Fibroblast of skin of left biceps (primary cell): ENCODE measurements around the gene POU3F3.

Experiments
- DNase-seq, 2 experiments: peaks; one replicate each; pipeline ENCODE4 v3.0.0-alpha.2; 2013; ENCODE audit warnings: low read depth in 2 of 2

Gene POU3F3

GRCh38 chr2:104853534-104854497 is at the start of gene POU3F3:
Gene POU3F3 (plus strand): TSS chr2:104854115. CDS start chr2:104855511, 1,396 bp downstream.
- peak; percentile 40 to 42 for DNase-seq

DNA sequence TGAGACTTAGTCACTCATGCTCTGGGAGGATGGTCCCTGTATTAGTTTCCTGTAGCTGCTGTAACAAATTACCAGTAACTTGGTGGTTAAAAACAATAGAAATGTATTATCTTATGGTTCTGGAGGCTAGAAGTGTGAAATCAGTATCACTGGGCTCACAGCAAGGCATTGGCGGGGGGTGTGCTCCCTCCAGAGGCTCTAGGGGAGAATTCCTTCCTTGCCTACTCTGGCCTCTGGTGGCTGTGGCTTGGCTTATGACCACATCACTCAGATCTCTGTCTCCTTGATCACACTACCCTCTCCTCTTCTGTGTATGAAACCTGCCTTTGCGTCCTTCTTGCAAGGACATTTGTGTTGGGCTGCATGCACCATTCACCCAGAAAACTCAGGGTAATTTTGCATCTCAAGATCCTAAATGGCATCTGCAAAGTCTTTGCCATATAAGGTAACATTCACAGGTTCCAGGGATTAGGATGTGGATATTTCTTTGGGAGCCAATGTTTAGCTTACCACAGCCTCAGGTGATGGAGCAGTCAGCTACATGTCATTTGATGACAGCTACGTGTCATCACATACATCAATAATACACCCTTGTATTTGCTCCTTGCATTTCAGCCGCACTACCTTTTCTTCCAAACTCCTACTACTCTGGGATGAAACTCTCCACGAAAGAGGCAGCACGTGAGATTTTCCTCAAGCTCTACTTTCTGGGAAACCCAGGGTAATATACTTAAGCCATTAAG is 49.6 kb upstream of the POU3F3 start:
- no peak for DNase-seq

- no peak for DNase-seq
Observed at GRCh38 chr2:104812286-104812685, 41.6 kb upstream of the POU3F3 start.

GRCh38 chr2:104816143-104816542 is 37.8 kb upstream of the POU3F3 start:
- DNase-seq = no peak

GRCh38 chr2:104818264-104818663 is 35.7 kb upstream of the POU3F3 start:
- DNase-seq = no peak

DNA sequence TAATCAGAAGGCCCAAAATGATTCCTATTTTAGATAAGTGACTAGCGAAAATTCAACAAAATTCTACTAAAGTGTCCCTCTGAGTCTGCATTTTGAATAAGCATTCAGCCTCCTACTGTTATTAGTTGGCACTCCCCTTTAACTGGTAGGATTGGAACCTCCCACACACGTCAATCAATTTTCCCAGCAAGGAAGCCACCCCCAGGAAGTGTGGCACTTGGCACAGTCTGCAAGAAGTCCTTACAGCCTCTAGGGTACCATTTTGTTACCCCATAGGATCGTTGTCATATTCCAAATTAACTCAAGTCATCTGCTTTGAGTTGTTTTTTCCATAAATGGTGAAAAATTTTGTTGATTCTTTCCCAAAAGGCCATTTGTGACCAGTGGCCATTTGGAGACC is 33.8 kb upstream of the POU3F3 start:
- no peak for DNase-seq

DNA sequence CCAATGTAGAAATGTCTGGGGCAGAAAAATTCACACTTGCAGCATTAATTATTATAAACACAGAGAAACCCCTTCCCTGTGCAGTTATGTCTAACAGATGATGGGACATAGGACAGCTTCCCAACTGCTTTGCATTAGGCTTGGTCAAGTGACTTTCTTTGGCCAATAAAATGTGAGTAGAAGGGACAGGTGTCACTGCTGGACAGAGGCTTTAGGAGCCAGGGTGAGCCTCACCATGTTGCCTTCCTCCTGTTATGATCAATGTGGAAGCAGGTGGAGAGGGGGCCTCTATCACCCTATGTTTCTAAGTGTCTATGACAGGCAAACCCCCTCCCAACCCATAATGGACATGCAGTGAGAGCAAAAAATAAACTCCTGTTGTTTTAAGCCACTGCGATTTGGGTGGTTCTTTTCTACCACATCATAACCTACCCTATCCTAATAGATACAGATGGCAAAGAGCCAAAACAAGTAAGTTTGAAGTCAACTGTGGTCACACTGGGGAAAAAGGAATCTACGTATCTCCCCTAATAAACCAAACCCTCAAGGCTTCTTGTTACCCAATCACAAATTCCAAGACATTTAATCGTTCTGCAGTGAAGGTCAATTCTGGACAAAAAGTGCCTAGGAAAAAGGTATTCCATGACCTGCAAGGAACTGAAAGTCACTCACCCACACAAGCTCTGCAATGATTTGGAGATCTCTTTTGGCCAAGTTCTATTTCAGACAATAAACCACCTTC is 28.6 kb upstream of the POU3F3 start:
- DNase-seq = no peak

- DNase-seq = no peak
Observed at GRCh38 chr2:104826016-104826415, 27.9 kb upstream of the POU3F3 start.

GRCh38 chr2:104831742-104832141 is 22.2 kb upstream of the POU3F3 start:
- no peak for DNase-seq

DNA sequence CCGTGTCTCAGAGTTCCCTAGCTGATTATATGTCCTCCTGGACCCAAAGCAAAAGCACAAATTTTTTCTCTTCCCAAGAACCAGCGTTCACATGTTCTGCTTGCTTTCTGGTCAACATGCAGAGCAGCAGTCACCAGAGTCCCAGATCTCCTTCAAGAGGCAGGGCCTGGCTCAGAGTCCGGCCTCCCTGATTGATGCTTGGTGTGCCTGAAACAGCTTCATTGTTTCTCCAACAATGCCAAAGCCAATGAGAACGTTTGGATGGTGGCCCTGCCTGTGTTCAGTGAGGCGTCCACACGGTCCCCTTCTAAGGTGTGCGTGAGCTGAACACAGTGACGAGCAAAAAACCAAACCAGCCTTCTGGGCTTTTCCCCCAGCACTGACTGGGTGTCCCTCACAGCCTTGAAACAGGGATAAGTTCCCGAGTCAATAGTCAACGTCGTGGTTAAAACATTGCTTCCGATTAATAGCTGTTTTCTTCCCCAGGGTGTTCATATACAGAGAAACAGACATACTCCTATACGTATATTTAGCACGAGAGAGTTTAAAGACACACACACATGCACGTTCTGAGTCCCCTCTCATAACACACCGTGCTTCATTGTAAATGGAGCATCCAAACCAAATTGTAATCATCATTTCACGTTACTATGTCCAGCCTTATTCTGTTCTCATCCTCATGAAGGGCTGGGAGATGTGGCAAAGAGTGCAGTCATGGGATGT is 19.3 kb upstream of the POU3F3 start:
- no peak for DNase-seq

- no peak for DNase-seq
Observed at GRCh38 chr2:104836265-104836664, 17.6 kb upstream of the POU3F3 start.

- DNase-seq = no peak
Observed at GRCh38 chr2:104836841-104837240, 17.1 kb upstream of the POU3F3 start.

DNA sequence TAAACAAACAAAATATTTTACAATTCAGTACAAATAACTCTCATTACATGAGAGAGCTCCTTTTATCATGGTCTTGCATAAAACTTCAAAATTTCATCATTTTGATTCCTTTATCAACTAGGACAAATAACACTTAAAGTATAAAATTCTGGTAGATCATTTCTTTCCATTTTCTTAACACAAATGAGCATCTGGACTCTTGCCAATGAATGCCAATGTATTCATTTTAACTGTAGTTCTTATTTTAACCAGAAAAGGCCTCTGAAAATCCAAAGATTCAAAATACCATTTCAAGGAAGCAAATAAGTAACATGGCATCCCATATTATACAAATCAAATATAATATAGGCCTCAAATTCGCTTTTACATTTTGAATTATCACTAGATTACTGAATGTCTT is 13.8 kb upstream of the POU3F3 start:
- DNase-seq = no peak

DNA sequence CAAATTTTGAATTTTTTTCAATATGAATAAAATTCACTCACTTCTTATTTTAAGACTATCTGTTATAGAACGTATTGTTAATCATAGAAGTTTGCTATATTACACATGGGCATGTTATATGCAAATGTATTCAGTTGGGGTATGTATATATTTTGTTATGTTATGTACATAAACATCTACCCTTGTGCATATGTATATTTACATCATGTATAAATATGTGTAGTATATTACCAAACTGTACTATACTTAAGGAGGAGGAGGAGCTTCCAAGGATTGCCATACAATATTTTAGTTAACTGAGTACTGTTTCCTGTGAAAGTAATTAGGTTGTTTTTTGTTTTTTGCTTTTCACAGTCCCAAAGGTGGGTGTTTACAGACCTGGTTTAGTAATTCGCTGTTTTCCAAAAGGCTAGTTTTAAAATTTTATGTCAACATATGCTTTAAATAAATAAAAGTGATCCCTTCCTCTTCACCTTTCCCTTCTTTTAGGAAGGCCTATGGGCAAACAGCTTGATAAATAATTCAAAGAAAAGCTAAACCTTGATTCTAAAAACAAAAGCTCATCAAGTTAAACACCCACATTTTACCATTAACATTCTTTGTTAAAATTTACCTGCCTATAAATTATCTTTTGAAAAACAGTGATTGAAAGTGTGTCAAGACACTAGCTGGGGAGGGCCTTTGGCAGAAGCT is 12.9 kb upstream of the POU3F3 start:
- DNase-seq = no peak

DNA sequence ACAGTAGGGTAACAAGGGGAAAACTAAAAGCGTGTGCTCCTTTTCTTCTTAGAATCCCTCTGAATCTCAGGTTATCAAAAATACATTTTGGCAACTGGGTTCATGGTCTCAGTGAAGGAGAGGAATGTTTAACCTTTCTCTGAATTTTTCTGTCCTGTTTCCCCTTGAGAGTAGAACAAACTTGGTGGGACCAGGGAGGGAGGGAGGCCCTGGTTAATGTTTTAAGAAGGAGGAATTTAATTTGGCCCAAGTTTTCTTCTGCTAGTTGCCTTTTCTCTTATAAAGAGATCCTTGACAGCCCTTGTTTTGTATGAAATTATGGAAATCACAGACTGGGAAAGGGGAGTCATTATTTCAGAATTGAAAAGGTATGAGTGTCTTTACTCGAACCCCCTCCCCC is 12.2 kb upstream of the POU3F3 start:
- DNase-seq = no peak

- no peak for DNase-seq
Observed at GRCh38 chr2:104844807-104845551, 8.9 kb upstream of the POU3F3 start.

DNA sequence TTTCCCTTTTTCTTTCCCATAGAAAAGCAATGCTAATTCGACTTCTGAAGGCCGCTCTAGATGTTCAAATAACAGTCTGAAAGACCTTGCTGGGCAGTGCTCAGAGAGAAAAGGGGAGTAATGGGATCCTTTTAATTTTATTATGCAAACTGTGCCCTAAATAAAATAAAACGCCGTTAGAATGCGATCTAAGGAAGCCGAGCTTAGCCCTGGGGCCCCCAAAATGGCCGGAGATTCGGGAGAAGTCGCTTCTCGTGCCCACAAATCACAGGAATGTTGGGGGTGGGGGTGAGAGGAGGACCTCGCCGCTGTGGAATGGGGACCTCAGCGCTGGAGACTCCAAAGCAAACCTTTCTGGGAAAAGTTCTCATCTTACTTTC is 8.4 kb upstream of the POU3F3 start:
- no peak for DNase-seq

DNA sequence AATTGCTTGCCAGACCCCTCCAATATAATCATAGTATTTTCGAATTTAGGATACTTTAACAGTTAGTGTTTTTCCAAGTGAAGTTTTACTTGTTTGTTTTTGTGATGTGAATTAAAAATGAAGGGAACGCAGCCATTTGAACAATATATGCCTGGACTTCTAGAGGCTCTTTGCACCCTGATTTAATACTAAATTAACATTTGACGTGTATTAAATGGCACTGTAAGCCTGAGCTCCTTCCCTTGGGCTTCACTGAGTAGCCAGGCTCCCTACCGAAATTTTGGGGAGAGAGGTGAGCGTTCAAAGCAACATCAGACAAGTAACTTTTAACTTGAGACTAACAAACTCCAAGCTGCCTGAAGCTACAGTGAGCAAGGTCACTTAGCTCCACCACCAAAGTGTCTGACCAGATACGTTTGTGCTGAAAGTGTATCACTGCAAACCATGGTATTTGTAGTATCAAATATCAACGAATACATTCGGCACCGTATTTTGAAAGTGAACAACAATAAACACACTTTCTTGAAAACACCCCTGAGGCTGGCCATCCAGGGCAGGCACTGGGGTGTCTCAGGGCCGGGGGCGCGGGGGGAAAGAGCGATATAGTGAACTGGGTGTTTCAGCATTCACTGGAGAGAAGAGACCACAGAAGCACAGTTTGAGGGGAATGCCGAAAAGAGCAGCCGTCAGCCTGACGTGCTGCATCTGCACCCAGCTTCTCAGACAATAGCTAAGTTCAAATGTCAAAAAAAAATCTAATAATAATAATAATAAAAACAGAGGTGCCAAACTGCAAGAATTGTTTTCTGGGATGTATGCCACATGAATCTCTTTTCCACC is 7.7 kb upstream of the POU3F3 start:
- DNase-seq = no peak
